ENCODE measurements around the gene NR3C2.
A peak's percentile ranks its signal among the peaks of the same experiment; 100 is the strongest.

NR3C2 gene
- total RNA-seq: 36.8 reads per million, percentile 61 among the genes with 10 or more reads in this experiment

DNA sequence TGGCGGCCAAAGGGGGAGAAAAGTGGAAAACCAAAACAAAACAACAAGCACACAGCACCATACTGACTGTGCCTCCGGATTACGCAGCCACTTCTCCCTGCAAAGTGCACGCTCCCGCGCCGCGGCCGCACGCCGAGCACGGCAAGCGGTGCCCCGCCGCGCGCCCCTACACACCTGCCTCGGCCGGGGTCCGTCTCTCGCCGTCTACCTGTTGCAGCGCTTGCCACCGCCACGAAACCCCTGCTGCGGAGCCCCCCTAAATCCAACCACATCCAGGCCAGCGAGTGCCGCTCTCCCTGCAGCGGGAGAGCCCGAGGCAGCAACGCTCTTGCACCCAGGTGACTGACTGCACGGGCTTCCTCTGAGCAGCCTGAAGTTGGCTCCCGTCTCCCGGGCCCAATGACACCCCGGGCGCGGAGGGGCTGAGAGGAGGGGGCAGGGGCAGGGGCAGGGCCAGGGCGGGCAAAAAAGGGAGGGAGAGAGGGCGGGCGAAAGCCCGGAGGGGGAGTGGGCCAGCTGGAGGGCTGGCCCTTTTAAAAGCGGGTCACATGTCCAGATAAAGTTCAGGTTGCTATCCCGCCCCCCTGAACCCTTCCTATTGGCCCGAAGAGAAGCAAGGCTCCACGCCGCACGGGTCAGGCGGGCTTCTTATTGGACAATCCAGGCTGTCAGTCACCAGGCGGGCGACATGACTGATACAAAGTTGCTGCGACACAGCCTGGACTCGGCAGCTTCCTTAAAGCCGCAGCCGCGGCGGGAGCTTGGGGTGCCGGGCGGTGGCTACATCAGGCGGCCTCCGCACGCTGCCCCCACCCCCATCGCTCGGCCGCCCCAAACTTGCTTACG, at the start of gene NR3C2:
Gene NR3C2, minus strand, starts transcription at position 429 of the 846 bp plus-strand sequence.
- DNase-seq: peak; percentile 97

DNA sequence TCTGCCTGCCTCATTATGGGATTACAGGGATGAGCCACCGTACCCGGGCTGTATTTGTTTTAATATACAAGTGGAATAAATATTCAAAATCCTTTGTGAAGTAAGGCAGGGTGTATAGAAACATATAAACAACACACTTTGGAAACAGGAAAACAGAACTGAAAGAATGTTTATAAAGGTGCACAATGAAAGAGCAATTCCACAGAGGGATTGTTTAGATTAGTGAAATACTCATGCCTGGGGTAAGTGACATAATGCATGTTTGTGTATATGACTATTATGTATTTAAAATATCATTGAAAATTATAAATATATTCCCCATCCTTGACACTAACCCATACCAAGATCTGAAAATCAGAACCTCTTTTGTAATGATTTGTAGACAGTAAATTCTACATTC, 45.0 kb upstream of the NR3C2 start:
- no peak for DNase-seq

- DNase-seq: no peak
Measured at GRCh38 chr4:148481636-148482035, 39.4 kb upstream of the NR3C2 start.

DNA sequence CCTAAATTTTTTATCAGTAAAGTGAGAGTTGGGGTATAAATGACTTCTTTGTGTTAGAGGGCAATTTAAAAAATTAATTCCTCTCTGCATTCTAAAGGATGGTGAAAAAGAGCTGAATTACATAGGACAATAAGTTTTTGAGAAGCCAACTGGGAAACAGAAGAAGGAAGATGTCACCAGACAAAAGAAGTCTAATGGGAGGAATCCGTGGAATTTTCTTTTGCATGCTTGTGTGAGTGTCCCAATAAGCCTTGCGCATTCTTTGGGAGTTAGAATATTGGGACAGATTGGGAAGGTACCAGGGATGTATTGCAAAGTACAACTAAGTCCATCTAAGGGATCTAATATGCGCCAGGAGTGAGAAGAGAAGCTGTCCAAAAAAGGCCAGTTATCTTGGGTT, 35.1 kb upstream of the NR3C2 start:
- DNase-seq: no peak

GRCh38 chr4:148469938-148470337, 27.7 kb upstream of the NR3C2 start:
- no peak for DNase-seq

DNA sequence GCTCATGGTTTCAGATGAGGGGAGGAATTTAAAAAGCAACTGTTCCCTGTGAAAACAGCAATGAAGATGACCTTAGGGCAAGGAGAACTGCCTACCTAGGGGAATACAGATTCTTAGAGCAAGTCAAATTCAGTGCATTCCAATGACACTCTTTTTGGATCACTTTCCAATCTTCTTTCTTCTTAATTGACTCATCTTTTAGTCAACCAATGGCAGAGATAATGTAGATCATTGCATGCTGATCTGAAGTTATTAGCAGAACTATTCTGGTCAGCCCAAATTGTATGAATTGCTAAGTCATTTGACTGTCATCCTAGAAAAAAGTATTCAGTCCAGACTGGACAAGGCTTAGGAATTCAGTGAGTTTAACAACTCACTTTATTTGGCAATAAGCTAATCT, 12.6 kb upstream of the NR3C2 start:
- no peak for DNase-seq

GRCh38 chr4:148453833-148454232, 11.6 kb upstream of the NR3C2 start:
- DNase-seq: no peak

GRCh38 chr4:148452970-148453369, 10.8 kb upstream of the NR3C2 start:
- no peak for DNase-seq

GRCh38 chr4:148449921-148450320, 7.7 kb upstream of the NR3C2 start:
- DNase-seq: no peak

DNA sequence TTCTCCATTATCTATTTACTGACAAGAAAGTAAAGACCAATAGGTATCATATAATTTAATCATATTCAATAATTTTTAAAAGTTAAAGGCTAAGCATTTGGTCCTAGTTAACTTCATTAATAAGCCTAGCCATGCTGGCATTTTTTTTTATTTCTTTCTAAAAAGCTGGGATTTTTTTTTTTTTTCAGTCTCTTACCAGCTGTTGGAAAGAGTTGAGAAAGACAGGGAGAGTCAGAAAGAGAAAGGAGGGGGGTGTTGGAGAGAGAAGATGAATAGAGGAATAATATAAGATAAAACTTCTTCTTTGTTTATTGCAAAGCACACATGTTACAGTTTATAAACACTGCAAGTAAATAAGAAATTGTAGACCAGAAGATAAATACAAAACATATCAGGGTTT, 5.9 kb upstream of the NR3C2 start:
- DNase-seq: no peak

DNA sequence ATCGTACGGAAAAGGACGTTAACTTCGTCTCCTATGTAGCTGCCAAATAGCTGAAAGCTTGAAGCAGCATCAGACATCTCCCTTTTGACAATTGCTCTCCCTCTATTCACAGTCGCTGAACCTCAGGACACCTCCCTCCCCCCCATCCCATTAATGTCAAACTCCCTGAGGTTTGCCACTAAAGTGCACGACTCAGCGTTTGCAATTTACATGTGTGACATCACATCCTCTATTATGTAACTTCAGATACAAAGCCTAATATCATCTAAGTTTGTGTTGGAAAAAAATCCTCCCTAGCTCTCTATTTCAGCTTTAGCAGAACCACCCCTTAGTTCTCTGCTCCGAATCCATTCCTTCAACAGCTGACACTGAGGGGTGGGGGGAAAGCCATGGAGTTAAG, 5.5 kb upstream of the NR3C2 start:
- DNase-seq: peak; percentile 27

DNA sequence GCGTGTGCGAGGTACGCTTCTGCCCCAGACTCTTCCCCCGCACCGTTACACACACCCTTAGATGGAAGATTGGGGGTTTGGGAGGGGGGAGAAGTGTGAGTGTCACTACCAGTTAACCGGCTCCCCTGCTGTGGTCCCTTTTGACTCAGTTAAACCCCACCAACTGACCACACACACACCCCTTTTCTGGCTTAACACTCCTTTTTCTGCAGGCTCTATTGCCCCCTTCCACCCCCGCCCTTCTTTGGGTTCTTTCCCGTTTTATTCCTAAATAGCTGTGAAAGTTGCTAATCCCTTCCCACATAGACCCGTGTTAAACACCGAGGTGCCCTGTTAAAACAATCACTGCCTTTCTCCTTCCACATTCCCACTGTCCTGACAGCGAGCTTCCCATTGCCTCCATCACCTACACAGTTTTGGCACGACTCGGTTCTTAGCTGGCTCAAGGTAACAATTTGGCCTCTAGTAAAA, 3.7 kb upstream of the NR3C2 start:
- DNase-seq: no peak

- DNase-seq: peak; percentile 63
Measured at GRCh38 chr4:148445071-148445859, 3.1 kb upstream of the NR3C2 start.

- peak; percentile 51 for DNase-seq
Measured at GRCh38 chr4:148444296-148445070, 2.3 kb upstream of the NR3C2 start.

- peak; percentile 18 for DNase-seq
Measured at GRCh38 chr4:148443512-148444295, 1.5 kb upstream of the NR3C2 start.

- no peak for DNase-seq
Measured at GRCh38 chr4:148442832-148443511, 758 bp upstream of the NR3C2 start.

DNA sequence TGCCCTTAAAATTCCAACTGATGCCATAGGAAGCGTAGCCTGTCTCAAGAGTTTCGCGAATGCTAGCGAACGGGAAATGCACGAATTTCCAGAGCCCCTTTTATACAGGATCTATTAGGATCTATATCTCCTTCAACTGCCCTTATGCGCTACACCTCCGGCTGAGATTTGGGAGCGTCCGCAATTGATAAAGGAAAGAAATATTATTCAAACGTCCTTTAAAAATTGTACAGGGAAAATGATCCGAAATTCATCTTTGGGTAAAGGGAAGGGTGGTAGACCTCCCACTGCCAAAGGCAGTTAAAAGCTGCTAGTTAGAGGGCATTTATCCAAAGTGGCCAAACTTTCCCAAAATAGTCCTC, 609 bp downstream of the NR3C2 start:
- DNase-seq: no peak

DNA sequence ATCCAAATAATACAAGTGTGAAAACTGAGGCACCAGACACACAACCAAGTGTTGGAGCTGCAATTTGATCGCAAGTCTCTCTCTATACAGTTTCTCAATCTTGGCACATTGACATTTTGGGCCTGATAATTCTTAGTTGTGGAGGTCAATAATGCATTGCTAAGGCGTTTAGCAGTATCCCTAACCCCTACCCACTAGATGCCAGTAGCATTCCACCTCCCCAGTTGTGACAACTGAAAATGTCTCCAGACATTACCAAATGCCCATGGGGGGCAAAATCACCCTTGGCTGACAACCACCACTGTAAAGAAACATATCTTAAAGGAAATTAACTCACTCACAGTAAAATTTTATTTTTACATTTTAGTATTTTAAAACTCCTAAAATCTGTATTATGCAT, 4.2 kb downstream of the NR3C2 start:
- no peak for DNase-seq

- no peak for DNase-seq
Measured at GRCh38 chr4:148437439-148437838, 4.8 kb downstream of the NR3C2 start.

DNA sequence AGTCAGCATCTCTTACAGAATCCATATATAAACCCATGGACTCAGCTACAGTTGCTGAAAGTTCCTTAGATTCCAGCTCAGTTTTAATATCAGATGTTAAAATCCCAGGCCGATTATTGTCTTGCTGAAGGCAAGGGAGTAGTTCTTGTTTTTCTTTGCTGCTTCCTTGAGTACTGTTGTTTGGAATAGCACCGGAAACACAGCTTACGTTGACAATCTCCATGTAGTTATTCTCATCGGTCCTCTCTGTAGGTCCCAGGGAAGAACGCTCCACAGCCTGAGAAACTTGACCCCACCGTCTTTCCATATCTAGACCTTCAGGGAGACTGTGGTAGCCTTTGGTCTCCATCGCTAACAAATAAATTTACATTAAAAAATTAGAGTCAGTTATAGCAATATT, 5.7 kb downstream of the NR3C2 start:
- no peak for DNase-seq

GRCh38 chr4:148435654-148436406, 6.4 kb downstream of the NR3C2 start:
- DNase-seq: no peak

Data from effector CD4-positive, alpha-beta T cell (primary cell).